ENCODE results near the gene DAPK1. TPM values are rescaled to one million over a fixed set of nuclear protein-coding genes. Genes with fewer than 3 reads are reported as not detected.

DAPK1 gene
- total RNA-seq, 1 experiment from 2014 or later = not detected

DNA sequence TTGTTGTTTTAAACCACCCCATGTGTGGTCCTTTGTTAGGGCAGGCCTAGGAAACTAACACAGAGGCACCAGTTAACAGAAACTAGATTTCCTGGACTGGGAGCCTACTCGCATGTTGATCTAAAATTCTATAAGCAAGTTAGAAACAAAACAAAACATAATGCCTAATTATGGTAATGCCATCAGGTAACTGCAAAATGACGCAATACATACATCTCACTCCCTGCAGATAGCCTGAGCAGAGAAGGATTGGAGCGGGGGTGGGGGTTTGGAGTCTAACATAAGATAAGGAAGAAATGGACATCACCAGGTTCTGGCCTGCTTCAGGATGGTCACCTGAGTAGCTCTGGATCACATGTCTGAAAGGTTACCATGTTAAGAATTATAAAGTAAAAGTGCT is 114.9 kb downstream of the DAPK1 start:
- Histone ChIP-seq H3K36me3 (ENCODE audit: insufficient read depth, low read length) (no peaks in the 10 kb centered on the region), H3K4me1 (ENCODE audit: low read length) (no peaks in the 10 kb centered on the region), H3K9me2 (replicated peaks; ENCODE audit: insufficient read depth, low read length) (no peaks in the 10 kb centered on the region), H2AFZ (ENCODE audit: low read length) (no peak overlapping the region), H3K27ac (ENCODE audit: low read length) (no peak overlapping the region), H4K20me1 (ENCODE audit: insufficient read depth, low read depth, low read length) (no peaks in the 10 kb centered on the region), H3K4me2 (ENCODE audit: low read depth, low read length, poor library complexity, severe bottlenecking) (no peak overlapping the region), H3K27me3 (ENCODE audit: low read length) (no peaks in the 10 kb centered on the region), H3K9me3 (ENCODE audit: low read length) (no peaks in the 10 kb centered on the region; the same call in 1 of the 2 replicates), H3K4me3 (ENCODE audit: low read length) (no peak overlapping the region), H3K79me2 (ENCODE audit: low read length) (no peaks in the 10 kb centered on the region), H3K9ac (ENCODE audit: low read length) (no peak overlapping the region)
- DNase-seq = no peak

DNA sequence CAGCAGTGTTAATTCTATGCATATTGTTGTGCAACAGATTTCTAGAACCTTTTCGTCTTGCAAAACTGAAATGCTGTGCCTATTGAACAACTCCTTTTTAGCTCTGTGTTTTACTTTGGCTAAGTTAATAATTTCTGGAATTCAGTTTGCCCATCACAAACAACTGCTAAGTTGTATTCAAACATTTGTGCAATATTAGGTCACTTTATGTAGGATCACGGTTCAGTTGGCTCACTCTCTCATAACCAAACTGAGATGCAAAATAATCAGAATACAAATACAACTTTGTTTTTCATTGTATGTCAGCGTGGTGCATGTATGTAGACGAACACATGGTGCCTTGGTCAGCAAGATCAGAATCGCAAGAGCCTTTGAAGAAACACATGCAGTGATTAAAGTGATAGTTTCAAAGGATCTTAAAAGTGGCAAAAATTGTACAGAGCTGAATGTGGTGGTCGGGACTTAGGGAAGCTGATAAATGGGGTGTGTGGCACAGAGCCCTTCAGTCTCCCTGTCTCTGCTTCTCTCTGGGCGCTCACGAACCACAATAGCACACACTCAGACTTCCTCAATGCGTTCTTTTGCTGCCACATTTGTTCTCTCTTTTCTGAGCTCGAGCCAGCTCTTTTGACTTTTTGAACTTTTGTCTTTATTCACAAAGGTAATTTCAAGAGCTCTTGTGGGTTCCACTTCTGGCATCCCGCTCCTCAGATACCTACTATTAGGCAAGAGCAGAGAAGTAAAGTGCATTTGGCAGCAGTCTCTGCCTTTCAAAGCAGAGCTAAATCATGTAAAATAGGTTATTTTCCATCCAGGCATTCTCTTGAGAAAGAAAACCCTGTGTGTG is 115.8 kb downstream of the DAPK1 start:
- H3K4me3 ChIP-seq (ENCODE audit: low read length) = no peak overlapping the region
- H3K4me1 ChIP-seq (ENCODE audit: low read length) = no peaks in the 10 kb centered on the region
- no peak overlapping the region for H3K9ac ChIP-seq (ENCODE audit: low read length)
- H4K20me1 ChIP-seq (ENCODE audit: insufficient read depth, low read depth, low read length) = no peaks in the 10 kb centered on the region
- H3K36me3 ChIP-seq (ENCODE audit: insufficient read depth, low read length) = no peaks in the 10 kb centered on the region
- no peak for DNase-seq
- H3K27ac ChIP-seq (ENCODE audit: low read length) = no peak overlapping the region
- H3K27me3 ChIP-seq (ENCODE audit: low read length) = no peaks in the 10 kb centered on the region
- H2AFZ ChIP-seq (ENCODE audit: low read length) = no peak overlapping the region
- H3K4me2 ChIP-seq (ENCODE audit: low read depth, low read length, poor library complexity, severe bottlenecking) = no peak overlapping the region
- H3K9me2 ChIP-seq (replicated peaks; ENCODE audit: insufficient read depth, low read length) = no peaks in the 10 kb centered on the region
- no peaks in the 10 kb centered on the region for H3K79me2 ChIP-seq (ENCODE audit: low read length)
- H3K9me3 ChIP-seq (ENCODE audit: low read length) = no peaks in the 10 kb centered on the region

DNA sequence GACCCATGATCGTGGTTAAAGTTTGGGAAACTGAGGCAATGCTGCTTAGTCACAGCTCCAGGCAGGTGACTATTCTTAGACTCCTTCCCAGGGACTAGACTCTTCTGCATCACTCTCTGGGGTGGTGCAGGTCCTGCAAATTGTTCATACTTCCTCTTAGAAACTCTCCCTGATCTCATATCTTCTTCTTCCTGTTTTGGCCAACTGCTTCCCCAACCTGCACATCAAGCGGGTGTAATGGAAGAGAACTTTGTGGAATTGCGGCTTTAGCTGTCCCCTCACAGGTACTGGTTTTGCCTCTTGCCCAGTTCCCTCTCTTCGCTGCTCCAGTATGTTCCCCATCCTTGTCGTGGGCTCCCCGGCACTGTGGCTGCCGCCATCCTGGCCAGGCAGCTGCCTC is 116.7 kb downstream of the DAPK1 start:
- H3K4me2 ChIP-seq (ENCODE audit: low read depth, low read length, poor library complexity, severe bottlenecking) = no peak overlapping the region
- H3K27ac ChIP-seq (ENCODE audit: low read length) = no peak overlapping the region
- no peaks in the 10 kb centered on the region for H3K4me1 ChIP-seq (ENCODE audit: low read length)
- H4K20me1 ChIP-seq (ENCODE audit: insufficient read depth, low read depth, low read length) = no peaks in the 10 kb centered on the region
- no peak overlapping the region for H2AFZ ChIP-seq (ENCODE audit: low read length)
- H3K9ac ChIP-seq (ENCODE audit: low read length) = no peak overlapping the region
- H3K9me2 ChIP-seq (replicated peaks; ENCODE audit: insufficient read depth, low read length) = no peaks in the 10 kb centered on the region
- no peaks in the 10 kb centered on the region for H3K36me3 ChIP-seq (ENCODE audit: insufficient read depth, low read length)
- H3K27me3 ChIP-seq (ENCODE audit: low read length) = no peaks in the 10 kb centered on the region
- H3K4me3 ChIP-seq (ENCODE audit: low read length) = no peak overlapping the region
- no peak for DNase-seq
- no peaks in the 10 kb centered on the region for H3K79me2 ChIP-seq (ENCODE audit: low read length)
- no peaks in the 10 kb centered on the region for H3K9me3 ChIP-seq (ENCODE audit: low read length)

- Histone ChIP-seq H3K4me1 (ENCODE audit: low read length) (no peaks in the 10 kb centered on the region), H3K9me2 (replicated peaks; ENCODE audit: insufficient read depth, low read length) (no peaks in the 10 kb centered on the region), H3K4me3 (ENCODE audit: low read length) (no peak overlapping the region), H4K20me1 (ENCODE audit: insufficient read depth, low read depth, low read length) (no peaks in the 10 kb centered on the region), H3K9me3 (ENCODE audit: low read length) (no peaks in the 10 kb centered on the region), H3K27ac (ENCODE audit: low read length) (no peak overlapping the region), H3K4me2 (ENCODE audit: low read depth, low read length, poor library complexity, severe bottlenecking) (no peak overlapping the region), H3K79me2 (ENCODE audit: low read length) (no peaks in the 10 kb centered on the region), H3K36me3 (ENCODE audit: insufficient read depth, low read length) (no peaks in the 10 kb centered on the region), H3K9ac (ENCODE audit: low read length) (no peak overlapping the region), H2AFZ (ENCODE audit: low read length) (no peak overlapping the region), H3K27me3 (ENCODE audit: low read length) (no peaks in the 10 kb centered on the region)
- no peak for DNase-seq
These were observed 117.5 kb downstream of the DAPK1 start for GRCh38 chr9:87615136-87615535.

- DNase-seq = no peak
- Histone ChIP-seq H3K4me2 (ENCODE audit: low read depth, low read length, poor library complexity, severe bottlenecking) (no peak overlapping the region), H3K27ac (ENCODE audit: low read length) (no peak overlapping the region), H3K4me1 (ENCODE audit: low read length) (no peaks in the 10 kb centered on the region), H3K9me3 (ENCODE audit: low read length) (no peaks in the 10 kb centered on the region), H3K9ac (ENCODE audit: low read length) (no peak overlapping the region), H4K20me1 (ENCODE audit: insufficient read depth, low read depth, low read length) (no peaks in the 10 kb centered on the region), H3K4me3 (ENCODE audit: low read length) (no peak overlapping the region), H3K36me3 (ENCODE audit: insufficient read depth, low read length) (no peaks in the 10 kb centered on the region), H3K27me3 (ENCODE audit: low read length) (no peaks in the 10 kb centered on the region), H3K79me2 (ENCODE audit: low read length) (no peaks in the 10 kb centered on the region), H2AFZ (ENCODE audit: low read length) (no peak overlapping the region), H3K9me2 (replicated peaks; ENCODE audit: insufficient read depth, low read length) (no peaks in the 10 kb centered on the region)
These were observed 118.0 kb downstream of the DAPK1 start for GRCh38 chr9:87615547-87616148.

DNA sequence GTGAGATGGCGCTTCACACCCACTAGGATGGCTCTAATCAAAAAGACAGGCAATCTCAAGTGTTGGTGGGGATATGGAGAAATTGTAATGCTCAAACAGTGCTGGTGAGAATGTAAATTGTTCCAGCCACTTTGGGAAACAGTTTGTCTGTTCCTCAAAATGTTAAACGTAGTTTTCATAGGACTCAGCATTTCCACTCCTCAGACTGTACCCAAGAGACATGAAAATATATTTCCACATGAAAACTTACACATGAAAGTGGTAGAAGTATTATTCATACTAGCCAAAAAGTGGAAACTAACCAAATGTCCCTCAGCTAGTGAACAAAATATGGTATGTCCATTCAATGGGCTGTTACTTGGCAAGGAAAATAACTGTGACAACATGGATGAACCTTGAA is 120.6 kb downstream of the DAPK1 start:
- Histone ChIP-seq H3K9ac (ENCODE audit: low read length) (no peak overlapping the region), H3K9me2 (replicated peaks; ENCODE audit: insufficient read depth, low read length) (no peaks in the 10 kb centered on the region), H3K27me3 (ENCODE audit: low read length) (no peaks in the 10 kb centered on the region), H3K27ac (ENCODE audit: low read length) (no peak overlapping the region), H4K20me1 (ENCODE audit: insufficient read depth, low read depth, low read length) (no peaks in the 10 kb centered on the region), H3K4me1 (ENCODE audit: low read length) (no peaks in the 10 kb centered on the region), H3K4me2 (ENCODE audit: low read depth, low read length, poor library complexity, severe bottlenecking) (no peak overlapping the region), H3K36me3 (ENCODE audit: insufficient read depth, low read length) (no peaks in the 10 kb centered on the region), H3K4me3 (ENCODE audit: low read length) (no peak overlapping the region), H2AFZ (ENCODE audit: low read length) (no peak overlapping the region), H3K79me2 (ENCODE audit: low read length) (no peaks in the 10 kb centered on the region), H3K9me3 (ENCODE audit: low read length) (no peaks in the 10 kb centered on the region)
- DNase-seq = no peak

DNA sequence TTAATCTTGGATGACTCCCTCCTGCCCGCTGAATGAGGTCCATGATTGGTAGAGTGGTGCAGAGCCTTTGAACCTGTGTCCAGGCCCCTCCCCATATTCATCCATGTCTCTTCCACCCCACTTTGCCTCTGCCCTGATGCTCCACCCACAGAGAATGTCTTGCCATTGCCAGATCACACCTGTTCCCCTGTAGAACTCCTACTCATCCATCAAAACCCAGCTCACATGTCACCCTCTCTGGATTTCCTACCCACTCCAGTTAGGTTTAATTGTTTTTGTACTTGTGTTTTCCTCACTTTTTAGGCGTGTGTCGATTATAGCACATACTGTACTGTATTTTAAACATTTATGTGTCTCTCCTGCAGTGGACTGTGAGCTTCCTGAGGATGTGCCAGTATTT is 121.3 kb downstream of the DAPK1 start:
- Histone ChIP-seq H3K79me2 (ENCODE audit: low read length) (no peaks in the 10 kb centered on the region), H3K9me2 (replicated peaks; ENCODE audit: insufficient read depth, low read length) (no peaks in the 10 kb centered on the region), H3K9ac (ENCODE audit: low read length) (no peak overlapping the region), H3K4me1 (ENCODE audit: low read length) (no peaks in the 10 kb centered on the region), H3K4me3 (ENCODE audit: low read length) (no peak overlapping the region), H3K9me3 (ENCODE audit: low read length) (no peaks in the 10 kb centered on the region), H3K36me3 (ENCODE audit: insufficient read depth, low read length) (no peaks in the 10 kb centered on the region), H2AFZ (ENCODE audit: low read length) (no peak overlapping the region), H3K27me3 (ENCODE audit: low read length) (no peaks in the 10 kb centered on the region), H3K27ac (ENCODE audit: low read length) (no peak overlapping the region), H3K4me2 (ENCODE audit: low read depth, low read length, poor library complexity, severe bottlenecking) (no peak overlapping the region), H4K20me1 (ENCODE audit: insufficient read depth, low read depth, low read length) (no peaks in the 10 kb centered on the region)
- DNase-seq = no peak

GRCh38 chr9:87619346-87619745 is 121.7 kb downstream of the DAPK1 start:
- no peak for DNase-seq
- no peak overlapping the region for H3K9ac ChIP-seq (ENCODE audit: low read length)
- no peaks in the 10 kb centered on the region for H3K4me1 ChIP-seq (ENCODE audit: low read length)
- H2AFZ ChIP-seq (ENCODE audit: low read length) = no peak overlapping the region
- no peaks in the 10 kb centered on the region for H4K20me1 ChIP-seq (ENCODE audit: insufficient read depth, low read depth, low read length)
- H3K27ac ChIP-seq (ENCODE audit: low read length) = no peak overlapping the region
- no peaks in the 10 kb centered on the region for H3K36me3 ChIP-seq (ENCODE audit: insufficient read depth, low read length)
- H3K9me2 ChIP-seq (replicated peaks; ENCODE audit: insufficient read depth, low read length) = no peaks in the 10 kb centered on the region
- H3K27me3 ChIP-seq (ENCODE audit: low read length) = no peaks in the 10 kb centered on the region
- no peaks in the 10 kb centered on the region for H3K9me3 ChIP-seq (ENCODE audit: low read length)
- no peak overlapping the region for H3K4me2 ChIP-seq (ENCODE audit: low read depth, low read length, poor library complexity, severe bottlenecking)
- H3K79me2 ChIP-seq (ENCODE audit: low read length) = no peaks in the 10 kb centered on the region
- no peak overlapping the region for H3K4me3 ChIP-seq (ENCODE audit: low read length)

Data from Karpas-422 (cell line).